COLO668 (cell line): ENCODE measurements around the gene SLC4A8.

Experiments
- DNase-seq: peaks from one replicate; lab custom pipeline; 2025; ENCODE audit not compliant: unreplicated experiment; lab: John Stamatoyannopoulos, UW

Gene SLC4A8

GRCh38 chr12:51395283-51396230 is 29.1 kb upstream of the SLC4A8 start:
- DNase-seq = no peak

- no peak for DNase-seq
Measured at GRCh38 chr12:51397670-51398069, 27.0 kb upstream of the SLC4A8 start.

GRCh38 chr12:51399891-51400290 is 24.7 kb upstream of the SLC4A8 start:
- no peak for DNase-seq

DNA sequence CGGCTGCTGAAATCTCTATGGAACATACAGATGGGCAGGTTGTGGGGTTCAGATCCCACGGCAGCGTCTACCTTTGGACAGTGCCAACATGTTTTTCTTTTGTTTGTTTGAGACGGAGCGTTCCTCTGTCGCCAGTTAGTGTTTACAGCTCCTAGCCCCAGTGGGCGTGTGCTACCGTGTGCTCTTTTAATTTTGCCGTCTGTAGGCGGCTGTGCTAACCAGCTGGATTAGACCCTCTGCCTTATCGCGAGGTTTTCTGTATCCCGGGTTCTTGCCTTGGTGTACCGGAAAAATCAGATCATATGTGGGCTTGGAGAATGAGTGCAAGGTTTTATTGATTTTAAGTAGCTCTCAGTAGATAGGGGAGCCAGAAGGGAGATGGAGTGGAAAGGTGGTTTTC is 23.6 kb upstream of the SLC4A8 start:
- DNase-seq = no peak

GRCh38 chr12:51401486-51401885 is 23.1 kb upstream of the SLC4A8 start:
- no peak for DNase-seq

- no peak for DNase-seq
Measured at GRCh38 chr12:51401900-51402299, 22.7 kb upstream of the SLC4A8 start.

GRCh38 chr12:51403159-51403558 is 21.5 kb upstream of the SLC4A8 start:
- no peak for DNase-seq

- no peak for DNase-seq
Measured at GRCh38 chr12:51403681-51404136, 20.9 kb upstream of the SLC4A8 start.

DNA sequence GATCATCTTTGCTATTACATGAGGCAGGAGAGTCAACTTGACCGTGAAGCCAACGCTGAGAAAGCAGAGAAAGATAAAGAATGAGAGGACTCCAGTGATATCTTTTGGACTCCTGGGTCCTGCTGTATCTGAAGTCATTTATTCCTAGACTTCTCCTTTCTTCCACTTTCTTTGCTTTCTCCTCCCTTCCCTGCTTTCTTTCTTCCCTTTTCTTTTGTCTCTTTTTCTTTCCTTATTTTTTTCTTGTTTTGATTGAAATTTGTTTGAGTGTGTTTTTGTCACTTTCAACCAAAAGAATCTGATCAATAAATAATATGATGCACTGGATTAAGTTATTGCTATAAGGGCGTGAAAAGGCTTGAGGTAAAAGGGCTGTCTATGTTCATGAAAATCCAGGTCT is 20.0 kb upstream of the SLC4A8 start:
- DNase-seq = no peak

DNA sequence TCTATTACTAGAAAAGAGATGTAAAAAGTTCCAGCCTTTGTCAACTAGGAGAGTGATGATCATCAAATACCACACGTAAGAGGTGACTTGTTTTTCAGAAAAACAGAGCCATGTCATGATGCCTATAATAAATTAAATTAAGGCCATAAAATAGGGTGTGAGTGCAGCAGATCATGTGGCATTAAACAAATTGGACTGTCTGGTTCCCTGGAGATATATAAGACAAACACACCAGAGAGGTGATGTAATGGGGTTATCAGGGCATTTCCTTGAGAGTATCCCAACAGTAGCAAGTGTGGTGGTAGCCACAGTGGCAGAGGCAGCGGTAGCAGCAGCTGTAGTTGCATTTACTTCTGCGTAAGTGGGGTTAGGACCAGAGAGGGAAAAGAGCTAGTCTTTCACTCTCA is 18.8 kb upstream of the SLC4A8 start:
- no peak for DNase-seq

DNA sequence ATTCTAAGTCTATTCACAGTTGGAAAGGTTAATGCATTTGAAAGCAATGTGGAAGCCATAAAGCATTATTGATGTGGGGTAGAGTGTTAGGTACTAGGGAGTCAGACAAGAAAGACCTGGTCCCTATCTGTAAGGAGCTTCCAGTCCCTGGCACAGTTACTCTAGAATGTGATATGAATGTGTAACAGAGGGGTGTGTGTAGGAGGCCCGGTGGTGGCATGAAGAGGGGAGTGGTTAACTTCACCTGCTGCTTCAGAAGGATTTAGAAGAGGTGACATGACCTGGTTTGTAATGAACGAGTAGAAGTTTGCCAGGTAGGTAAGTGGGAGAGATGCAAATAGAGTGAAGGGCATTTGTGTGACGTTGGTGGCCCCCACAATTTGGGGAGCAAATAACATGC is 18.3 kb upstream of the SLC4A8 start:
- DNase-seq = no peak

DNA sequence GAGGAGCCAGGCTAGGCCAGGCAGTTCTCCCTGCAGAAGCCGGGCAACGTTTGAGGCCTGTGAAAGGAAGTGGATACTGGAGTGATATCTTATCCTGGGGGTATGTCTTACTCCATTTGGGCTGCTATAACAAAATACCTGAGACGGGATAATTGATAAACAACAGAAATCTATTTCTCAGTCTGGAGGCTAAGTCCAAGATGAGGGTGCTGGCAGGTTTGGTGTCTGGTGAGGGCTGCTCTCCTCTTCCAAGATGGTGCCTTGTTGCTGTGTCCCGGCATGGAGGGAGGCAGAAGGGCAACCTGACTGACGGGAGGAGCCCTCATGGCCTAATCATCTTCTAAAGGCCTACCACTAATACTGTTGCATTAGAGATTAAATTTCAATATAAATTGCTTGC is 17.8 kb upstream of the SLC4A8 start:
- DNase-seq = no peak

DNA sequence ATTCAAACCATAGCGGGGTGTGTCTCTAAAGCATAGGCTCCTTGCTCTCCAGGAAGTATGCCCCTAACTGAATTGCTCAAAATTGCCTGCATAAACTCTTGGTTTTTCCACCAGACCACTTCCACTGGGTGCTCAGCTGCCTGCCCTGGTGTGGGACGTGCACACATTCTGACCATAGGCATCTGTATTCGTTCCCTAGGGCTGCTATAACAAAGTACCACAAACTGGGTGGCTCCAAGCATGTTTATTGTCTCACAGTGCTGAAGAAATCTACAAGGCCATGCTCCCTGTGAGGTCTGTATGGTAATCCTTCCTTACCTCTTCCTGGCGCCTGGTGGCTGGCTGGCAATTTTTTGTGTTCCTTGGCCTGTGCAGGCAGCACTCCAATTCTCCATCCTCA is 17.0 kb upstream of the SLC4A8 start:
- no peak for DNase-seq

DNA sequence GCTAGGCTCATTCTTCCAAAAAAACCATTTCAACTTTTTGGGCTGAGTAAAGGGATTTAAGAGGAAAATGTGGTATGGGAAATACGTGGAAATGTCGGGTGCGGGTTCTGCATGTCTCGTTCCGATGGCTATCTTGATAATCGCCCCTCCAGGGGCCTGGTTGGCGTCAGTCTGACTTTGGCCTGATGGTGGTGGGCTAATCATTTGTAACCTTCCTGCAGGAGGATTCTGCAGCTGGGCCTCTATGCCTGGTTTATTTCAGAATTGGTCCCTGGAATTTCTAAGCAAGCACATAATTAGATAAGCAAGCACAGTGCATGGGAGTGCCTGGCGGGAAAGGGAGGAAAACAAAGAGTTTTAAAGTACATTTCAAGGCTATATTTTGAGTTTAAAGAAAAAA is 14.8 kb upstream of the SLC4A8 start:
- DNase-seq = no peak

- no peak for DNase-seq
Measured at GRCh38 chr12:51413149-51413548, 11.5 kb upstream of the SLC4A8 start.

GRCh38 chr12:51413791-51414190 is 10.8 kb upstream of the SLC4A8 start:
- no peak for DNase-seq

DNA sequence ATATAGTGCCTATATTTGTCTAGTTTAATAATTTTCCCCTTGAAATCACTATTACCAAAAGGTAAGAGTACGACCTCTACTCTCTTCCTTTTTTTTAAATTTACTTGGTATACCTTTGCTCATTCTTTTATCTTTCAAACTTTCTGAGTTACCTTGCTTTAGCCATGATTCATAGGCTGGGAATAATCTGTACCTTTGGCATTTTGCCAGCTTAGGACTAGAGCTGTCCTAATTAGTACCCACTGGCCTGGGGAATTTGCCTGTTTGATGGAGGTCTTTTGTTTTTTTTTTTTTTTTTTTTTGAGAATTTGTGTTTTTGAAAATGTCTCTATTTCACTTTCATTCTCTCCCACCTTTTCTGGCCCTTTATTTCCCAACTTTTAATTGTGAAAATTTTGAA is 8.7 kb upstream of the SLC4A8 start:
- no peak for DNase-seq

GRCh38 chr12:51417826-51418225 is 6.8 kb upstream of the SLC4A8 start:
- DNase-seq = no peak

GRCh38 chr12:51419425-51420193 is 5.0 kb upstream of the SLC4A8 start:
- DNase-seq = peak; percentile 3

- peak; percentile 44 for DNase-seq
Measured at GRCh38 chr12:51421266-51421884, 3.3 kb upstream of the SLC4A8 start.

- DNase-seq = no peak
Measured at GRCh38 chr12:51424094-51424661, 453 bp upstream of the SLC4A8 start.
